LNCaP clone FGC (cell line): ENCODE data around the gene KCNK18.
A peak's percentile ranks its signal among the peaks of the same experiment; 100 is the strongest.

Source experiments
- DNase-seq: peaks from one replicate; pipeline ENCODE4 v3.0.0-alpha.2; 2011; ENCODE audit warnings: low read depth
- H3K4me3 ChIP-seq: 2 replicates; pipeline ENCODE4 v1.5.1; 2011; ENCODE audit warnings: mild to moderate bottlenecking, low read depth, low read length, control low read depth
- CTCF ChIP-seq: IDR thresholded peaks from 2 replicates; pipeline ENCODE4 v1.5.1; 2012; ENCODE audit warnings: mild to moderate bottlenecking; ENCODE audit not compliant: control insufficient read depth, insufficient read depth; ENCODE audit errors: extremely low read depth

KCNK18 gene

GRCh38 chr10:117221156-117221711 is 23.9 kb downstream of the KCNK18 start:
- no peak overlapping the region for H3K4me3 ChIP-seq
- no peak for TF ChIP-seq CTCF
- DNase-seq, result no peak

- no peak overlapping the region for H3K4me3 ChIP-seq
- TF ChIP-seq CTCF, result no peak
- no peak for DNase-seq
These were observed 25.3 kb downstream of the KCNK18 start for GRCh38 chr10:117222552-117222951.

GRCh38 chr10:117222976-117223692 is 25.8 kb downstream of the KCNK18 start:
- no peak for TF ChIP-seq CTCF
- H3K4me3 ChIP-seq, result no peak overlapping the region
- DNase-seq, result peak; percentile 79

GRCh38 chr10:117223693-117224430 is 26.6 kb downstream of the KCNK18 start:
- DNase-seq, result no peak
- no peak for TF ChIP-seq CTCF
- H3K4me3 ChIP-seq, result no peak overlapping the region

GRCh38 chr10:117224881-117225280 is 27.6 kb downstream of the KCNK18 start:
- H3K4me3 ChIP-seq, result no peak overlapping the region
- no peak for TF ChIP-seq CTCF
- no peak for DNase-seq

GRCh38 chr10:117226813-117227451 is 29.6 kb downstream of the KCNK18 start:
- DNase-seq, result no peak
- peak; percentile 44 for TF ChIP-seq CTCF

More at GRCh38 chr10:117226813-117227451, 29.6 kb downstream of the KCNK18 start:
- H3K4me3 ChIP-seq, result no peak overlapping the region
